HepG2 (cell line): ENCODE data around the gene NPDC1. TPM values are rescaled to one million over a fixed set of nuclear protein-coding genes. Genes with fewer than 3 reads are reported as not detected.

ENCODE experiments used
- ELF3 ChIP-seq: IDR thresholded peaks from 2 replicates; pipeline ENCODE4 v1.6.1; 2016; ENCODE audit warnings: missing genetic modification reagents, missing compliant biosample characterization
- EZH2 ChIP-seq: conservative IDR thresholded peaks from 2 replicates; pipeline ENCODE4 v1.6.1; 2012; ENCODE audit warnings: mild to moderate bottlenecking, low read depth, low read length, moderate library complexity
- FOSL1 ChIP-seq: sonication (generic); formaldehyde crosslinking; IDR thresholded peaks from 2 replicates; pipeline ENCODE4 v1.9.0; 2021; ENCODE audit warnings: missing genetic modification reagents, borderline replicate concordance
- HBP1 ChIP-seq: IDR thresholded peaks from 2 replicates; pipeline ENCODE4 v1.6.1; 2016; ENCODE audit warnings: low read depth, control low read depth
- HDAC2 ChIP-seq: sonication (generic); formaldehyde crosslinking; IDR thresholded peaks from 2 replicates; pipeline ENCODE4 v1.4.0; 2020; ENCODE audit warnings: missing genetic modification reagents
- HOXA3 ChIP-seq: sonication (generic); formaldehyde crosslinking; IDR thresholded peaks from 2 replicates; pipeline ENCODE4 v1.5.0; 2020; ENCODE audit warnings: missing genetic modification reagents
- MBNL3 ChIP-seq: fragments of 250-450 bp; sonication (Bioruptor Pico); conservative IDR thresholded peaks from 2 replicates; pipeline ENCODE4 v1.8.0; 2022; ENCODE audit warnings: mild to moderate bottlenecking, inconsistent platforms
- MXD3 ChIP-seq: IDR thresholded peaks from 2 replicates; pipeline ENCODE4 v1.6.1; 2016; ENCODE audit warnings: mild to moderate bottlenecking, missing biosample characterization, missing genetic modification reagents
- SKI ChIP-seq: fragments of 450-650 bp; IDR thresholded peaks from one replicate; pipeline ENCODE4 v1.6.1; 2018; ENCODE audit warnings: mild to moderate bottlenecking; ENCODE audit not compliant: partially characterized antibody
- SMYD3 ChIP-seq: sonication (generic); formaldehyde crosslinking; IDR thresholded peaks from 2 replicates; pipeline ENCODE4 v1.8.1; 2023; ENCODE audit warnings: mild to moderate bottlenecking, missing genetic modification reagents
- SNAPC5 ChIP-seq: sonication (generic); formaldehyde crosslinking; IDR thresholded peaks from 2 replicates; pipeline ENCODE4 v1.8.1; 2023; ENCODE audit warnings: mild to moderate bottlenecking, missing genetic modification reagents, borderline replicate concordance
- ZBTB39 ChIP-seq: sonication (generic); formaldehyde crosslinking; IDR thresholded peaks from 2 replicates; pipeline ENCODE4 v1.5.0; 2020; ENCODE audit warnings: missing genetic modification reagents
- ZFP36L2 ChIP-seq: sonication (generic); formaldehyde crosslinking; IDR thresholded peaks from 2 replicates; pipeline ENCODE4 v1.4.0; 2020; ENCODE audit warnings: missing genetic modification reagents
- ZNF256 ChIP-seq: sonication (generic); formaldehyde crosslinking; conservative IDR thresholded peaks from 2 replicates; pipeline ENCODE4 v1.4.0; 2020; ENCODE audit warnings: missing genetic modification reagents
- ZNF460 ChIP-seq: sonication (generic); formaldehyde crosslinking; IDR thresholded peaks from 2 replicates; pipeline ENCODE4 v1.5.1; 2020; ENCODE audit warnings: missing genetic modification reagents, mild to moderate bottlenecking, borderline replicate concordance
- polyA plus RNA-seq, 8 experiments: library from polyadenylated mRNA; depleted of rRNA in 3 of 8; stranded (reverse) in 7 of 8; unstranded in 1 of 8; fragments of >200 nt; fragmentation: Illumina TruSeq in 4 of 8; extraction: Trizol in 4 of 8; gene quantifications; 2 replicates each; pipeline versions ENCODE4 v1.2.1 to v1.2.3, GENCODE V29; 2011 to 2016; ENCODE audit warnings: low read depth in 4 of 8, missing spikeins in 1 of 8, mixed read lengths in 1 of 8; ENCODE audit not compliant: insufficient read depth in 1 of 8
- total RNA-seq, 5 experiments: library from RNA; depleted of rRNA; stranded (reverse); fragments of >200 nt; fragmentation: Illumina TruSeq; extraction: Trizol; gene quantifications; 2 replicates each; pipeline ENCODE4 v1.2.3, GENCODE V29; 2016; ENCODE audit warnings: low read depth in 1 of 5
- TF ChIP-seq, protein P1 (sequence below): sonication (generic); formaldehyde crosslinking; IDR thresholded peaks from 2 replicates; pipeline ENCODE4 v1.4.0; 2020; ENCODE audit warnings: missing genetic modification reagents, borderline replicate concordance

The NPDC1 gene
- total and polyA plus RNA-seq, 2 of the 13 experiments (the other 11 are each of a cell fraction or from before 2014, with no cell fraction given) = 0.84 to 5.4 TPM

- TF ChIP-seq, protein P1, sequence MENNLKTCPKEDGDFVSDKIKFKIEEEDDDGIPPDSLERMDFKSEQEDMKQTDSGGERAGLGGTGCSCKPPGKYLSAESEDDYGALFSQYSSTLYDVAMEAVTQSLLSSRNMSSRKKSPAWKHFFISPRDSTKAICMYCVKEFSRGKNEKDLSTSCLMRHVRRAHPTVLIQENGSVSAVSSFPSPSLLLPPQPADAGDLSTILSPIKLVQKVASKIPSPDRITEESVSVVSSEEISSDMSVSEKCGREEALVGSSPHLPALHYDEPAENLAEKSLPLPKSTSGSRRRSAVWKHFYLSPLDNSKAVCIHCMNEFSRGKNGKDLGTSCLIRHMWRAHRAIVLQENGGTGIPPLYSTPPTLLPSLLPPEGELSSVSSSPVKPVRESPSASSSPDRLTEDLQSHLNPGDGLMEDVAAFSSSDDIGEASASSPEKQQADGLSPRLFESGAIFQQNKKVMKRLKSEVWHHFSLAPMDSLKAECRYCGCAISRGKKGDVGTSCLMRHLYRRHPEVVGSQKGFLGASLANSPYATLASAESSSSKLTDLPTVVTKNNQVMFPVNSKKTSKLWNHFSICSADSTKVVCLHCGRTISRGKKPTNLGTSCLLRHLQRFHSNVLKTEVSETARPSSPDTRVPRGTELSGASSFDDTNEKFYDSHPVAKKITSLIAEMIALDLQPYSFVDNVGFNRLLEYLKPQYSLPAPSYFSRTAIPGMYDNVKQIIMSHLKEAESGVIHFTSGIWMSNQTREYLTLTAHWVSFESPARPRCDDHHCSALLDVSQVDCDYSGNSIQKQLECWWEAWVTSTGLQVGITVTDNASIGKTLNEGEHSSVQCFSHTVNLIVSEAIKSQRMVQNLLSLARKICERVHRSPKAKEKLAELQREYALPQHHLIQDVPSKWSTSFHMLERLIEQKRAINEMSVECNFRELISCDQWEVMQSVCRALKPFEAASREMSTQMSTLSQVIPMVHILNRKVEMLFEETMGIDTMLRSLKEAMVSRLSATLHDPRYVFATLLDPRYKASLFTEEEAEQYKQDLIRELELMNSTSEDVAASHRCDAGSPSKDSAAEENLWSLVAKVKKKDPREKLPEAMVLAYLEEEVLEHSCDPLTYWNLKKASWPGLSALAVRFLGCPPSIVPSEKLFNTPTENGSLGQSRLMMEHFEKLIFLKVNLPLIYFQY (CRISPR knock-in tag) = no peak
- TF ChIP-seq ZFP36L2 (CRISPR knock-in tag) (no peak), MXD3 (CRISPR knock-in tag) (0 out of 2 replicates have a peak, but pooled peaks have one; percentile 41), ZNF256 (no peak), ZNF460 (CRISPR knock-in tag) (no peak), HOXA3 (peak; percentile 30; the same call in 1 of the 2 replicates), SNAPC5 (no peak), SKI (no peak), MBNL3 (no peak), HDAC2 (CRISPR knock-in tag) (0 out of 2 replicates have a peak, but pooled peaks have one; percentile 13), ELF3 (CRISPR knock-in tag) (no peak), SMYD3 (no peak), HBP1 (no peak), FOSL1 (CRISPR knock-in tag) (no peak), ZBTB39 (CRISPR knock-in tag) (no peak), EZH2 (no peak)
Observed at GRCh38 chr9:137001857-137002645, 43.9 kb downstream of the NPDC1 start (continued).
